GM23338 (cell line): ENCODE data around the gene SLC9A3. TPM values are rescaled to one million over a fixed set of nuclear protein-coding genes. Genes with fewer than 3 reads are reported as not detected.

Experiments used
- ATAC-seq: fragments of 200-7000 bp; cut with Tn5 transposase; 3 replicates; pipeline ENCODE4 v1.9.1; 2020
- DNase-seq: peaks from one replicate; pipeline ENCODE4 v3.0.0-alpha.2; 2015; ENCODE audit warnings: low spot score
- H2AFZ ChIP-seq: fragments of 200-600 bp; sonication (generic); 2 replicates; pipeline ENCODE4 v1.8.0; 2016; ENCODE audit warnings: antibody characterized with exemption, mild to moderate bottlenecking, moderate library complexity
- H3F3A ChIP-seq: fragments of 200-600 bp; sonication (generic); replicated peaks from 2 replicates; pipeline ENCODE4 v1.8.0; 2017; ENCODE audit warnings: antibody characterized with exemption, mixed run types, low read depth
- H3K27ac ChIP-seq: fragments of 200-600 bp; sonication (generic); 2 replicates; pipeline ENCODE4 v1.6.1; 2016; ENCODE audit warnings: low read depth
- H3K27me3 ChIP-seq: fragments of 200-600 bp; sonication (generic); 2 replicates; pipeline ENCODE4 v1.8.0; 2016; ENCODE audit warnings: mild to moderate bottlenecking, mixed run types, moderate library complexity; ENCODE audit not compliant: insufficient read depth
- H3K36me3 ChIP-seq: fragments of 200-600 bp; sonication (generic); 2 replicates; pipeline ENCODE4 v1.8.0; 2016; ENCODE audit warnings: mild to moderate bottlenecking; ENCODE audit not compliant: insufficient read depth
- H3K4me1 ChIP-seq: fragments of 200-600 bp; sonication (generic); 2 replicates; pipeline ENCODE4 v1.8.0; 2016; ENCODE audit warnings: mild to moderate bottlenecking, moderate library complexity; ENCODE audit not compliant: insufficient read depth
- H3K4me2 ChIP-seq: fragments of 200-600 bp; sonication (generic); 2 replicates; pipeline ENCODE4 v1.7.1; 2017; ENCODE audit warnings: mixed run types
- H3K4me3 ChIP-seq: fragments of 200-600 bp; sonication (generic); 2 replicates; pipeline ENCODE4 v1.6.1; 2016; ENCODE audit warnings: mixed run types
- H3K79me2 ChIP-seq: fragments of 200-600 bp; sonication (generic); replicated peaks from 2 replicates; pipeline ENCODE4 v1.8.0; 2017; ENCODE audit warnings: mild to moderate bottlenecking; ENCODE audit not compliant: insufficient read depth
- H3K9me2 ChIP-seq: fragments of 200-600 bp; sonication (generic); 2 replicates; pipeline ENCODE4 v1.8.0; 2017; ENCODE audit not compliant: insufficient read depth
- H4K20me1 ChIP-seq: fragments of 200-600 bp; sonication (generic); replicated peaks from 2 replicates; pipeline ENCODE4 v1.8.0; 2017; ENCODE audit warnings: mild to moderate bottlenecking; ENCODE audit not compliant: insufficient read depth
- H3K27ac Mint-ChIP-seq: 2 replicates; pipeline ENCODE4 v1.8.0; 2020; ENCODE audit warnings: inconsistent platforms, mild to moderate bottlenecking, moderate library complexity, mixed read lengths
- H3K27me3 Mint-ChIP-seq: 3 replicates; pipeline ENCODE4 v1.8.0; 2022; ENCODE audit warnings: low read depth, mild to moderate bottlenecking, moderate library complexity, mixed read lengths, inconsistent platforms; ENCODE audit not compliant: insufficient read depth, poor library complexity
- H3K36me3 Mint-ChIP-seq: 3 replicates; pipeline ENCODE4 v1.8.0; 2021; ENCODE audit warnings: low read depth, mild to moderate bottlenecking, inconsistent platforms, moderate library complexity, mixed read lengths
- H3K4me1 Mint-ChIP-seq: 3 replicates; pipeline ENCODE4 v1.8.0; 2020; ENCODE audit warnings: mild to moderate bottlenecking, inconsistent platforms, mixed read lengths
- H3K4me3 Mint-ChIP-seq: 3 replicates; pipeline ENCODE4 v1.8.0; 2021; ENCODE audit warnings: moderate library complexity, mild to moderate bottlenecking, inconsistent platforms, mixed read lengths
- H3K9me3 Mint-ChIP-seq: 3 replicates; pipeline ENCODE4 v1.8.0; 2020; ENCODE audit warnings: moderate library complexity, mild to moderate bottlenecking, inconsistent platforms, mixed read lengths
- CREB1 ChIP-seq: fragments of 250-450 bp; sonication (Bioruptor Pico); IDR thresholded peaks from 2 replicates; pipeline ENCODE4 v1.5.0; 2020; ENCODE audit warnings: low read depth, mild to moderate bottlenecking, moderate library complexity
- CTCF ChIP-seq, 2 experiments: fragments of 200-600 bp in 1 of 2; sonication (generic) in 1 of 2; conservative IDR thresholded peaks; 2 replicates each; pipeline versions ENCODE4 v1.5.1 to v1.6.1; 2016 to 2017; ENCODE audit warnings: antibody characterized with exemption in 2 of 2, low read depth in 2 of 2, mild to moderate bottlenecking in 2 of 2, moderate library complexity in 1 of 2
- EZH2 ChIP-seq: fragments of 200-600 bp; sonication (generic); IDR thresholded peaks from one replicate; pipeline ENCODE4 v1.8.0; 2017; ENCODE audit warnings: antibody characterized with exemption, mild to moderate bottlenecking, low read depth; ENCODE audit not compliant: unreplicated experiment
- EZH2phosphoT487 ChIP-seq: fragments of 200-600 bp; sonication (generic); IDR thresholded peaks from one replicate; pipeline ENCODE4 v1.8.1; 2018; ENCODE audit warnings: antibody characterized with exemption; ENCODE audit not compliant: unreplicated experiment
- JUNB ChIP-seq: IDR thresholded peaks from one replicate; pipeline ENCODE4 v1.6.1; 2016; ENCODE audit warnings: antibody characterized with exemption; ENCODE audit not compliant: unreplicated experiment
- NANOG ChIP-seq: IDR thresholded peaks from 2 replicates; pipeline ENCODE4 v1.6.1; 2016; ENCODE audit warnings: antibody characterized with exemption, borderline replicate concordance
- POLR2AphosphoS5 ChIP-seq: IDR thresholded peaks from 2 replicates; pipeline ENCODE4 v1.6.1; 2016; ENCODE audit warnings: antibody characterized with exemption, low read depth
- REST ChIP-seq: IDR thresholded peaks from one replicate; pipeline ENCODE4 v1.6.1; 2018; ENCODE audit warnings: antibody characterized with exemption; ENCODE audit not compliant: unreplicated experiment
- STAT1 ChIP-seq: IDR thresholded peaks from one replicate; pipeline ENCODE4 v1.6.1; 2016; ENCODE audit warnings: antibody characterized with exemption; ENCODE audit not compliant: unreplicated experiment
- ZNF114 ChIP-seq: fragments of 250-450 bp; sonication (Bioruptor Pico); IDR thresholded peaks from 2 replicates; pipeline ENCODE4 v1.5.0; 2020; ENCODE audit warnings: mild to moderate bottlenecking, moderate library complexity
- ZNF331 ChIP-seq: fragments of 250-450 bp; sonication (Bioruptor Pico); IDR thresholded peaks from 2 replicates; pipeline ENCODE4 v1.5.0; 2020; ENCODE audit warnings: low read depth, mild to moderate bottlenecking, moderate library complexity
- ZNF462 ChIP-seq: fragments of 250-450 bp; sonication (Bioruptor Pico); IDR thresholded peaks from 2 replicates; pipeline ENCODE4 v1.5.0; 2020; ENCODE audit warnings: mild to moderate bottlenecking, moderate library complexity
- polyA plus RNA-seq: library from polyadenylated mRNA; unstranded; fragments of >200 nt; fragmentation: Nextera tagmentation; extraction: Ambion mirVana; gene quantifications from 2 replicates; pipeline ENCODE4 v1.2.1, GENCODE V29; 2016
- total RNA-seq: library from RNA; depleted of rRNA; stranded (reverse); fragments of >200 nt; shearing (Covaris generic); gene quantifications from 2 replicates; pipeline ENCODE4 v1.2.3, GENCODE V29; 2014
- TF ChIP-seq, protein P1 (sequence below): IDR thresholded peaks from 2 replicates; pipeline ENCODE4 v1.6.1; 2016; ENCODE audit warnings: antibody characterized with exemption

Gene SLC9A3
- total and polyA plus RNA-seq, 2 experiments from 2014 or later: 0.39 to 3.1 TPM

- Histone ChIP-seq H3K27me3 (no peaks in the 10 kb centered on the region), H3K9me2 (no peaks in the 10 kb centered on the region), H3K4me1 (peaks cover 4% of the 10 kb centered on the region), H2AFZ (no peak overlapping the region), H3K4me2 (no peak overlapping the region), H4K20me1 (no peaks in the 10 kb centered on the region), H3F3A (no peaks in the 10 kb centered on the region), H3K4me3 (no peak overlapping the region), H3K36me3 (peaks cover 20% of the 10 kb centered on the region; the same call in 1 of the 2 replicates), H3K79me2 (peaks cover 17% of the 10 kb centered on the region), H3K27ac (no peak overlapping the region)
- H3K4me1 Mint-ChIP-seq: peaks cover 14% of the 10 kb centered on the region
- H3K9me3 Mint-ChIP-seq: no peaks in the 10 kb centered on the region
- H3K27me3 Mint-ChIP-seq: no peaks in the 10 kb centered on the region
- no peak overlapping the region for H3K27ac Mint-ChIP-seq
- DNase-seq: no peak
- ATAC-seq: no peak
- peaks cover 53% of the 10 kb centered on the region for H3K36me3 Mint-ChIP-seq
- H3K4me3 Mint-ChIP-seq: no peak overlapping the region; the same call in 2 of the 3 replicates
- TF ChIP-seq CREB1 (CRISPR knock-in tag): no peak
- TF ChIP-seq ZNF114 (CRISPR knock-in tag): no peak
- no peak for TF ChIP-seq EZH2
- TF ChIP-seq REST: no peak
- no peak for TF ChIP-seq CTCF (conservative IDR thresholded peaks at IDR 0.05; ENCODE audit: low read depth in 2 of 2)
- no peak for TF ChIP-seq EZH2phosphoT487
- no peak for TF ChIP-seq POLR2AphosphoS5
- TF ChIP-seq ZNF331: no peak
- TF ChIP-seq ZNF462: no peak
- TF ChIP-seq, protein P1, sequence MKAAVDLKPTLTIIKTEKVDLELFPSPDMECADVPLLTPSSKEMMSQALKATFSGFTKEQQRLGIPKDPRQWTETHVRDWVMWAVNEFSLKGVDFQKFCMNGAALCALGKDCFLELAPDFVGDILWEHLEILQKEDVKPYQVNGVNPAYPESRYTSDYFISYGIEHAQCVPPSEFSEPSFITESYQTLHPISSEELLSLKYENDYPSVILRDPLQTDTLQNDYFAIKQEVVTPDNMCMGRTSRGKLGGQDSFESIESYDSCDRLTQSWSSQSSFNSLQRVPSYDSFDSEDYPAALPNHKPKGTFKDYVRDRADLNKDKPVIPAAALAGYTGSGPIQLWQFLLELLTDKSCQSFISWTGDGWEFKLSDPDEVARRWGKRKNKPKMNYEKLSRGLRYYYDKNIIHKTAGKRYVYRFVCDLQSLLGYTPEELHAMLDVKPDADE: no peak
- TF ChIP-seq NANOG: no peak
- no peak for TF ChIP-seq STAT1
- no peak for TF ChIP-seq JUNB
Observed at GRCh38 chr5:458547-459353, 65.5 kb downstream of the SLC9A3 start.
